IPS-15b (cell line): ENCODE data around the gene MSLN.
A peak's percentile ranks its signal among the peaks of the same experiment; 100 is the strongest.

Source experiments
- H3K27me3 ChIP-seq: one replicate; pipeline ENCODE4 v1.6.1; 2013; ENCODE audit warnings: low read length; ENCODE audit not compliant: control insufficient read depth, insufficient read depth
- H3K36me3 ChIP-seq: one replicate; pipeline ENCODE4 v1.6.1; 2013; ENCODE audit warnings: low read length; ENCODE audit not compliant: control insufficient read depth, insufficient read depth
- H3K4me1 ChIP-seq: one replicate; pipeline ENCODE4 v1.6.1; 2013; ENCODE audit warnings: mild to moderate bottlenecking, low read length; ENCODE audit not compliant: control insufficient read depth, insufficient read depth
- H3K4me3 ChIP-seq: one replicate; pipeline ENCODE4 v1.5.1; 2013; ENCODE audit warnings: low read depth, low read length
- H3K9ac ChIP-seq: one replicate; pipeline ENCODE4 v1.6.1; 2013; ENCODE audit warnings: low read depth, mild to moderate bottlenecking, low read length
- H3K9me3 ChIP-seq: one replicate; pipeline ENCODE4 v1.6.1; 2013; ENCODE audit warnings: mild to moderate bottlenecking, low read length; ENCODE audit not compliant: control insufficient read depth, insufficient read depth

The MSLN gene

GRCh38 chr16:795580-796229 is 35.2 kb downstream of the MSLN start:
- no peaks in the 10 kb centered on the region for H3K4me1 ChIP-seq
- H3K27me3 ChIP-seq, result no peaks in the 10 kb centered on the region
- no peaks in the 10 kb centered on the region for H3K9me3 ChIP-seq
- H3K36me3 ChIP-seq, result peaks cover 61% of the 10 kb centered on the region
- H3K9ac ChIP-seq, result no peak overlapping the region
- no peak overlapping the region for H3K4me3 ChIP-seq

- peaks cover 2% of the 10 kb centered on the region for H3K27me3 ChIP-seq
- no peaks in the 10 kb centered on the region for H3K4me1 ChIP-seq
- H3K9me3 ChIP-seq, result no peaks in the 10 kb centered on the region
- H3K36me3 ChIP-seq, result peaks cover 54% of the 10 kb centered on the region
- no peak overlapping the region for H3K9ac ChIP-seq
- no peak overlapping the region for H3K4me3 ChIP-seq
Observed at GRCh38 chr16:796296-797119, 36.0 kb downstream of the MSLN start.

- Histone ChIP-seq H3K27me3 (peaks cover 2% of the 10 kb centered on the region), H3K4me3 (no peak overlapping the region), H3K4me1 (no peaks in the 10 kb centered on the region), H3K9ac (no peak overlapping the region), H3K36me3 (peaks cover 48% of the 10 kb centered on the region), H3K9me3 (no peaks in the 10 kb centered on the region)
Observed at GRCh38 chr16:797120-797420, 36.5 kb downstream of the MSLN start.

- Histone ChIP-seq H3K36me3 (peaks cover 42% of the 10 kb centered on the region), H3K4me1 (no peaks in the 10 kb centered on the region)
Observed at GRCh38 chr16:797686-798085, 37.2 kb downstream of the MSLN start.

GRCh38 chr16:798666-799065 is 38.1 kb downstream of the MSLN start:
- H3K36me3 ChIP-seq, result peaks cover 34% of the 10 kb centered on the region
- peaks cover 11% of the 10 kb centered on the region for H3K27me3 ChIP-seq
- no peaks in the 10 kb centered on the region for H3K9me3 ChIP-seq
- H3K4me3 ChIP-seq, result no peak overlapping the region
- no peaks in the 10 kb centered on the region for H3K4me1 ChIP-seq
- H3K9ac ChIP-seq, result no peak overlapping the region

More at GRCh38 chr16:797686-798085, 37.2 kb downstream of the MSLN start:
- peaks cover 2% of the 10 kb centered on the region for H3K27me3 ChIP-seq
- H3K4me3 ChIP-seq, result no peak overlapping the region
- no peak overlapping the region for H3K9ac ChIP-seq
- H3K9me3 ChIP-seq, result no peaks in the 10 kb centered on the region

GRCh38 chr16:799111-799947 is 38.8 kb downstream of the MSLN start:
- Histone ChIP-seq H3K27me3 (peaks cover 11% of the 10 kb centered on the region), H3K36me3 (peaks cover 27% of the 10 kb centered on the region), H3K4me1 (no peaks in the 10 kb centered on the region), H3K4me3 (no peak overlapping the region), H3K9me3 (no peaks in the 10 kb centered on the region), H3K9ac (no peak overlapping the region)

- H3K9me3 ChIP-seq, result no peaks in the 10 kb centered on the region
- peak within 1 kb of the TSS; percentile 39 for H3K4me3 ChIP-seq
- no peak within 1 kb of the TSS for H3K9ac ChIP-seq
- H3K27me3 ChIP-seq, result peaks cover 11% of the 10 kb centered on the region
- peaks cover 22% of the 10 kb centered on the region for H3K36me3 ChIP-seq
- H3K4me1 ChIP-seq, result no peaks in the 10 kb centered on the region
Observed at GRCh38 chr16:799948-800833, 39.7 kb downstream of the MSLN start, which contains the start of gene GNG13. GNG13 (minus strand) TSS chr16:800734; CDS start chr16:799077, 1,657 bp downstream.

- peaks cover 11% of the 10 kb centered on the region for H3K27me3 ChIP-seq
- H3K4me3 ChIP-seq, result no peak overlapping the region
- H3K9me3 ChIP-seq, result no peaks in the 10 kb centered on the region
- no peak overlapping the region for H3K9ac ChIP-seq
- peaks cover 16% of the 10 kb centered on the region for H3K36me3 ChIP-seq
- no peaks in the 10 kb centered on the region for H3K4me1 ChIP-seq
Observed at GRCh38 chr16:800834-801511, 40.4 kb downstream of the MSLN start.

GRCh38 chr16:801584-802363 is 41.2 kb downstream of the MSLN start:
- H3K4me1 ChIP-seq, result no peaks in the 10 kb centered on the region
- peaks cover 9% of the 10 kb centered on the region for H3K36me3 ChIP-seq
- no peaks in the 10 kb centered on the region for H3K9me3 ChIP-seq
- peaks cover 11% of the 10 kb centered on the region for H3K27me3 ChIP-seq
- H3K9ac ChIP-seq, result no peak overlapping the region
- H3K4me3 ChIP-seq, result no peak overlapping the region

GRCh38 chr16:802461-802860 is 41.9 kb downstream of the MSLN start:
- H3K36me3 ChIP-seq, result peaks cover 8% of the 10 kb centered on the region
- peaks cover 11% of the 10 kb centered on the region for H3K27me3 ChIP-seq
- H3K9ac ChIP-seq, result no peak overlapping the region
- no peak overlapping the region for H3K4me3 ChIP-seq
- H3K9me3 ChIP-seq, result no peaks in the 10 kb centered on the region
- no peaks in the 10 kb centered on the region for H3K4me1 ChIP-seq
